DOHH2 (cell line): ENCODE data around the gene PDGFD.

Source experiments
- H3F3A ChIP-seq: fragments of 200-600 bp; sonication (generic), shearing (Covaris generic); 2 replicates; pipeline ENCODE4 v1.6.0; 2016; ENCODE audit warnings: antibody characterized with exemption, mild to moderate bottlenecking; ENCODE audit not compliant: control insufficient read depth, insufficient read depth
- H3K27ac ChIP-seq: fragments of 200-600 bp; sonication (generic); 2 replicates; pipeline ENCODE4 v1.5.1; 2014; ENCODE audit warnings: low read depth, mild to moderate bottlenecking, low read length, moderate library complexity
- H3K27me3 ChIP-seq: fragments of 200-600 bp; sonication (generic); 2 replicates; pipeline ENCODE4 v1.6.1; 2014; ENCODE audit warnings: mild to moderate bottlenecking, low read length, mixed read lengths; ENCODE audit not compliant: control insufficient read depth
- H3K36me3 ChIP-seq: fragments of 200-600 bp; sonication (generic); 2 replicates; pipeline ENCODE4 v1.6.1; 2014; ENCODE audit warnings: mild to moderate bottlenecking, low read length, moderate library complexity, mixed read lengths; ENCODE audit not compliant: control insufficient read depth
- H3K4me1 ChIP-seq: fragments of 200-600 bp; sonication (generic); 2 replicates; pipeline ENCODE4 v1.6.1; 2014; ENCODE audit warnings: mild to moderate bottlenecking, low read length, mixed read lengths; ENCODE audit not compliant: control insufficient read depth
- H3K4me2 ChIP-seq: fragments of 200-600 bp; sonication (generic); 2 replicates; pipeline ENCODE4 v1.6.0; 2014; ENCODE audit warnings: mild to moderate bottlenecking, low read length, moderate library complexity
- H3K4me3 ChIP-seq: fragments of 200-600 bp; sonication (generic); 2 replicates; pipeline ENCODE4 v1.5.1; 2014; ENCODE audit warnings: mild to moderate bottlenecking, low read length, mixed read lengths
- H3K79me2 ChIP-seq: fragments of 200-600 bp; sonication (generic); 2 replicates; pipeline ENCODE4 v1.6.1; 2014; ENCODE audit warnings: mild to moderate bottlenecking, low read length, mixed read lengths; ENCODE audit not compliant: control insufficient read depth
- H3K9me2 ChIP-seq: fragments of 200-600 bp; sonication (generic); replicated peaks from 2 replicates; pipeline ENCODE4 v1.6.1; 2014; ENCODE audit warnings: mild to moderate bottlenecking, low read length, mixed read lengths; ENCODE audit not compliant: control insufficient read depth
- H3K9me3 ChIP-seq: fragments of 200-600 bp; sonication (generic); 2 replicates; pipeline ENCODE4 v1.6.1; 2014; ENCODE audit warnings: antibody characterized with exemption, low read length, mixed read lengths; ENCODE audit not compliant: control insufficient read depth, insufficient read depth
- H4K20me1 ChIP-seq: fragments of 200-600 bp; sonication (generic); 2 replicates; pipeline ENCODE4 v1.6.0; 2014; ENCODE audit warnings: low read depth, mild to moderate bottlenecking, antibody characterized with exemption, low read length, moderate library complexity; ENCODE audit not compliant: control insufficient read depth, insufficient read depth
- EZH2phosphoT487 ChIP-seq: fragments of 200-600 bp; sonication (generic); IDR thresholded peaks from 2 replicates; pipeline ENCODE4 v1.6.1; 2017; ENCODE audit warnings: borderline replicate concordance, mild to moderate bottlenecking, antibody characterized with exemption, low read length, moderate library complexity, mixed read lengths
- TF ChIP-seq, protein P1 (sequence below): fragments of 200-600 bp; sonication (generic); IDR thresholded peaks from one replicate; pipeline ENCODE4 v1.5.1; 2014; ENCODE audit warnings: antibody characterized with exemption, mild to moderate bottlenecking, low read depth, low read length; ENCODE audit not compliant: poor library complexity, severe bottlenecking

Gene PDGFD

DNA sequence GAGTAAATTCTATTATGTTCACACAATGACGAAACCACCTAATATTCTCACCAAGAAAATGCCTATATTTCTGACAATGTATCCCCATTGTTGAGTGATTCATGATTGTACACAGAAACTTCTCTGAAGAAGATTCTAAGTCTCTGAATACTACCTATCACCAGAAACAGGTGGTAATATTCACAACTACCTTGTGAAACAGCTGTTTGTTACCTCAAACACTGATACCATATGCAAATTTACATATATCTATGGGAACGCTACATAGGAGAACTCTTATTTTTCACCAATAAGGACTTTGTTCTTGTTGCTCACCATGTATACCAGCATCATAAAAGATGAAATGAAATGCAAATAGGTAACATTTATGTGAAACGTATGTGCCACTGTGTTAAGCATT is 59.3 kb downstream of the PDGFD start:
- no peaks in the 10 kb centered on the region for H3K27me3 ChIP-seq
- peaks cover 4% of the 10 kb centered on the region for H3K79me2 ChIP-seq
- H3K9me3 ChIP-seq = no peaks in the 10 kb centered on the region
- H3F3A ChIP-seq = no peaks in the 10 kb centered on the region
- H3K4me3 ChIP-seq = no peak overlapping the region
- H3K36me3 ChIP-seq = no peaks in the 10 kb centered on the region
- no peaks in the 10 kb centered on the region for H3K4me1 ChIP-seq
- TF ChIP-seq EZH2phosphoT487 = no peak
- TF ChIP-seq, protein P1, sequence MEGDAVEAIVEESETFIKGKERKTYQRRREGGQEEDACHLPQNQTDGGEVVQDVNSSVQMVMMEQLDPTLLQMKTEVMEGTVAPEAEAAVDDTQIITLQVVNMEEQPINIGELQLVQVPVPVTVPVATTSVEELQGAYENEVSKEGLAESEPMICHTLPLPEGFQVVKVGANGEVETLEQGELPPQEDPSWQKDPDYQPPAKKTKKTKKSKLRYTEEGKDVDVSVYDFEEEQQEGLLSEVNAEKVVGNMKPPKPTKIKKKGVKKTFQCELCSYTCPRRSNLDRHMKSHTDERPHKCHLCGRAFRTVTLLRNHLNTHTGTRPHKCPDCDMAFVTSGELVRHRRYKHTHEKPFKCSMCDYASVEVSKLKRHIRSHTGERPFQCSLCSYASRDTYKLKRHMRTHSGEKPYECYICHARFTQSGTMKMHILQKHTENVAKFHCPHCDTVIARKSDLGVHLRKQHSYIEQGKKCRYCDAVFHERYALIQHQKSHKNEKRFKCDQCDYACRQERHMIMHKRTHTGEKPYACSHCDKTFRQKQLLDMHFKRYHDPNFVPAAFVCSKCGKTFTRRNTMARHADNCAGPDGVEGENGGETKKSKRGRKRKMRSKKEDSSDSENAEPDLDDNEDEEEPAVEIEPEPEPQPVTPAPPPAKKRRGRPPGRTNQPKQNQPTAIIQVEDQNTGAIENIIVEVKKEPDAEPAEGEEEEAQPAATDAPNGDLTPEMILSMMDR = no peak
- H3K9me2 ChIP-seq = no peaks in the 10 kb centered on the region
- no peak overlapping the region for H3K4me2 ChIP-seq
- H3K27ac ChIP-seq = no peak overlapping the region
- no peaks in the 10 kb centered on the region for H4K20me1 ChIP-seq

DNA sequence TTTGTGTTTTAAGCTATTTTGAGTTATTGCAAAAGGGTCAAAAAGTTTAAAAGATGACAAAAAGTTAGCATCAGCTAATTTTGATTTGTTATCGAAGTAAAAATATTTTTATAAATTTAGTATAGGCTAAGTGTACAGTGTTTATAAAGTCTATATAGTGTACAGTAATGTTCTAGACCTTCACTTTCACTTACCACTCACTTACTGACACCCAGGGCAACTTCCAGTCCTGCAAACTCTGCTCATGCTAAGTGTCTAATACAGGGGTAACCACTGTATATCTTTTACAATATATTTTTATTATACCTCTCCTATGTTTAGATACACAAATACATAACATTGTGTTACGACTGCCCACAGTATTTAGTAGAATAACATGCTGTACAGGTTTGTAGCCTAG is 59.7 kb downstream of the PDGFD start:
- H3F3A ChIP-seq = no peaks in the 10 kb centered on the region
- H3K27ac ChIP-seq = no peak overlapping the region
- H3K36me3 ChIP-seq = no peaks in the 10 kb centered on the region
- no peaks in the 10 kb centered on the region for H3K4me1 ChIP-seq
- H3K4me3 ChIP-seq = no peak overlapping the region
- no peaks in the 10 kb centered on the region for H3K9me3 ChIP-seq
- no peaks in the 10 kb centered on the region for H3K27me3 ChIP-seq
- H3K79me2 ChIP-seq = peaks cover 4% of the 10 kb centered on the region
- no peak overlapping the region for H3K4me2 ChIP-seq
- TF ChIP-seq, protein P1 = no peak
- TF ChIP-seq EZH2phosphoT487 = no peak
- H4K20me1 ChIP-seq = no peaks in the 10 kb centered on the region
- no peaks in the 10 kb centered on the region for H3K9me2 ChIP-seq

DNA sequence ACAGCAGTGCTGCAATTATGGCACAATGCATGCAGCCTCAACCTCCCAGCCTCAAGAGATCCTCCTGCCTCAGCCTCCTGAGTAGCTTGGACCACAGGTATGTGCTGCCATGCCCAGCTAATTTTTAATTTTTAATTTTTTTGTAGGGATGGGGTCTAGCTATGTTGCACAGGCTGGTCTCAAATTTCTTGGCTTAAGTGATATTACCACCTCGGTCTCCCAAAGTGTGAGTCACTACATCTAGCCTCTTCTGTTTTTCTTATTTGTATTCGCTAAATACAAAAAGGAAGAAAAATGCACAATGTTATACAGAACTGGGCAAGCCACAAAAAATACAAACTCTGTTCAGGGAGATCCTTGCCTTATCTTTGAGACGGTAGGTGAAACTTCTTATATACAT is 65.4 kb downstream of the PDGFD start:
- no peaks in the 10 kb centered on the region for H3K27me3 ChIP-seq
- no peaks in the 10 kb centered on the region for H3K36me3 ChIP-seq
- TF ChIP-seq, protein P1 = no peak
- TF ChIP-seq EZH2phosphoT487 = no peak
- H3K9me2 ChIP-seq = no peaks in the 10 kb centered on the region
- H3K27ac ChIP-seq = no peak overlapping the region
- H3K4me2 ChIP-seq = no peak overlapping the region
- H4K20me1 ChIP-seq = no peaks in the 10 kb centered on the region
- no peaks in the 10 kb centered on the region for H3F3A ChIP-seq
- H3K79me2 ChIP-seq = peaks cover 4% of the 10 kb centered on the region
- no peak overlapping the region for H3K4me3 ChIP-seq
- H3K9me3 ChIP-seq = no peaks in the 10 kb centered on the region
- H3K4me1 ChIP-seq = no peaks in the 10 kb centered on the region

DNA sequence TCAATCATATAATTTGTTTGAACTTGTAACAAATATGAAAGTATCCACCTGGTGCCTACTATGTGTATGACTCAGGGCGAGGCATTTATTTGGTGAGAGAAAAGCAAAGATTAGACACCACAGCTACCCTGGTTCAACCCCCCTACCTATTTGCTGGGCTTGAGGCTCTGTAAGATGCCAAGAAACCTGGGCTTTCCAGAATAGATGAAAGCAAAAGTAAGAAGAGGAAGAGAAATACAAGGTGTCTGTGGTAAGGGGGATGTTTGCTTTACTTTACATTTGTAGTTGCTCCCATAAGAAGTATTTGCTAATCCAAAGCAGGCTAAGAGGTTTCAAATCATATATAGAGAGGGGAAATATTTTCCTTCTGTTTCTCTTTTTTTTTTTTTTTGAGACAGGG is 65.8 kb downstream of the PDGFD start:
- no peaks in the 10 kb centered on the region for H3K4me1 ChIP-seq
- H3K79me2 ChIP-seq = peaks cover 4% of the 10 kb centered on the region
- H3K4me3 ChIP-seq = no peak overlapping the region
- no peaks in the 10 kb centered on the region for H3K9me3 ChIP-seq
- no peaks in the 10 kb centered on the region for H3F3A ChIP-seq
- H3K4me2 ChIP-seq = no peak overlapping the region
- no peak for TF ChIP-seq EZH2phosphoT487
- TF ChIP-seq, protein P1 = no peak
- no peak overlapping the region for H3K27ac ChIP-seq
- H3K36me3 ChIP-seq = no peaks in the 10 kb centered on the region
- no peaks in the 10 kb centered on the region for H3K27me3 ChIP-seq
- no peaks in the 10 kb centered on the region for H4K20me1 ChIP-seq
- no peaks in the 10 kb centered on the region for H3K9me2 ChIP-seq
